ENCODE results near the gene PLEKHA1.

PLEKHA1 gene

DNA sequence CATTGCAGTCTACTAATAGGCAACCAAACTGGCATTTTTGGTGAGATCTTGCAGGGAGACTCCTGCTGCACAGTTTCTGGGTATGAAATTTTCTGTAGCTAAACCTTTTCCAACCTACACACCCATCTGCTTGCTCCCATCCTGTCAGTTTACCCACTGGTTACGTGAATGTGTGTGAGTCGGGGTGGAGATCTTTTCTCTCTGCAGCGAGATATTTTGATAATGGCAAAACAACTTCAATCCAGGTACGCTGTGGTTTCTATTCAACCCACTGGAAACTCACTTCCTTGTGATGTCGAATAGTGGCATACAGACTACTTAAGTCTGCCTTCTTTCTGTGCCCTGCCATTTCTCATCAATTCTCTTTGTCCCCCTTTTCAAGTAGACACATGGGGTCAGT, 4.5 kb downstream of the PLEKHA1 start:
- DNase-seq (ENCODE audit: low spot score), result no peak

DNA sequence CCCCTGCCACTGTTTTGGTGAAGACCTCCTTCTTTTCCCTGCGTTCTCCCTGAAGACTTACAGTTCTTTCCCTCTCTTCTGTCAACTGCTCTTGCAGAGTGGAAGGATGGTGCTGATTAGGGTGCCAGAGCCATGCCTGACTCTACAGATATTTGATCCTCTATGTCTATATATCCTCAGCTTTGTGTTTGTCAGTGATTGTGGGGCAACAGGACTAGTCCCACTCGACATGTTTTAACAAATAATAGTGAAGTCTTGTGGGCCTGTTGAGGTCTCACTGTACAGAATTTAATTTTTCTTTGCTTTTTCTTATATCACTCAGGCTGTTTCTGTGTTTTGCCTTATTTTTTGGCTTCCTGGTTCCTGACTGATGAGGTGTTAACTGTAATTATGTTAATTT, 5.0 kb downstream of the PLEKHA1 start:
- DNase-seq (ENCODE audit: low spot score), result no peak

- no peak for DNase-seq (ENCODE audit: low spot score)
These were observed 6.2 kb downstream of the PLEKHA1 start for GRCh38 chr10:122380703-122381102.

- no peak for DNase-seq (ENCODE audit: low spot score)
These were observed 7.2 kb downstream of the PLEKHA1 start for GRCh38 chr10:122381680-122382079.

GRCh38 chr10:122386514-122386913, 12.0 kb downstream of the PLEKHA1 start:
- no peak for DNase-seq (ENCODE audit: low spot score)

GRCh38 chr10:122387572-122387971, 13.1 kb downstream of the PLEKHA1 start:
- no peak for DNase-seq (ENCODE audit: low spot score)

- no peak for DNase-seq (ENCODE audit: low spot score)
These were observed 13.9 kb downstream of the PLEKHA1 start for GRCh38 chr10:122388287-122388997.

DNA sequence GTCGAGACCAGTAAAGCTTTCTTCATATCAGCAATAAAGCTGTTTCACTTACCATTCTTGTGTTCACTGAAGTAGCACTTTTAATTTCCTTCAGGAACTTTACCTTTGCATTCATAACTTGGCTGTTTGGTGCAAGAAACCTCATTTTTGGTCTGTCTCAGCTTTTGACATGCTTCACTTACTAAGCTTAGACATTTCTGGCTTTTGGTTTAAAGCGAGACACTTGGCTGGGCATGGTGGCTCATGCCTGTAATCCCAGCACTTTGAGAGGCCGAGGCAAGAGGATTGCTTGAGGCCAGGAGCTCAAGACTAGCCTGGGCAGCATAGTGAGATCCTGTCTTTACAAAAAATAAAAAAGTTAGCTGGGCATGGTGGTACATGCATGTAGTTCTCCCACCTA, 15.8 kb downstream of the PLEKHA1 start:
- DNase-seq (ENCODE audit: low spot score), result no peak

- no peak for DNase-seq (ENCODE audit: low spot score)
These were observed 16.2 kb downstream of the PLEKHA1 start for GRCh38 chr10:122390679-122391078.

DNA sequence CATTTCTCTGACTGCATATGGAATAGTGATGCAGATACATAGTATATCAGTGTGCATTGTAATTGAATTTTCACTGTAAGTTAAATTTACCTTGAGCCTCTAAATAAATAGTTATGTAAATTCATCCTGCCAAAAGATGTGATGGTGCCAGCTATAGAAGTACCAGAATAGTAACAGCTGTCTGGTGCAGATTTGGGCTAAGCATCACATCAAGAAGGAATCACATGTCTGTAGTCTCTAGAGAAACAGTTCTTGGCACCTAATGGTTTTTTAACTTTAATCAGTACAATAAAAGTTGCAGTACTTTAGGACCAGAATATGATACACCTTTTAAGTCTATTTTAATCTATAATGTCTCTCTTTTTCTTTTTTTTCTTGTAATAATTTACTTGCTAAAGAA, 17.4 kb downstream of the PLEKHA1 start:
- DNase-seq (ENCODE audit: low spot score), result no peak

GRCh38 chr10:122392835-122393234, 18.3 kb downstream of the PLEKHA1 start:
- DNase-seq (ENCODE audit: low spot score), result no peak

DNA sequence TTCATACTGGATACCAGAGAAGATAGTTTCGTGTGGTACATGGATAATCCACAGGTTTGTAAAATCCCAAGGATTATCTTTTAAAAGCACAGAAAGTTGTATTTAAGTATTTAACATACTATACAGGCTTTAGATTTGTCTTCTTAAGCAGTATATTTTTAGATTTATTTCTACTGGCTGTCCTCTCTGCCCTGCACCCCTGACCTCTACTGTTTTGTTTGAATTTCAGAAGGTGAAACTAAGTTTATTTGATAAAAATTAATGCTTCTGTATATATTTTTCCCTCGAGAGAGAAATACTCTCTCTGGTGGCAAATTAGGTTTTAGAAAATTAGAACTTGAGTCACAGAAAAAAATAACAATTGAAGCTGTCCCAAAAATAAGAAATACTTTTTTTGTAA, 18.8 kb downstream of the PLEKHA1 start:
- no peak for DNase-seq (ENCODE audit: low spot score)

GRCh38 chr10:122402548-122403131, 28.1 kb downstream of the PLEKHA1 start:
- no peak for DNase-seq (ENCODE audit: low spot score)

DNA sequence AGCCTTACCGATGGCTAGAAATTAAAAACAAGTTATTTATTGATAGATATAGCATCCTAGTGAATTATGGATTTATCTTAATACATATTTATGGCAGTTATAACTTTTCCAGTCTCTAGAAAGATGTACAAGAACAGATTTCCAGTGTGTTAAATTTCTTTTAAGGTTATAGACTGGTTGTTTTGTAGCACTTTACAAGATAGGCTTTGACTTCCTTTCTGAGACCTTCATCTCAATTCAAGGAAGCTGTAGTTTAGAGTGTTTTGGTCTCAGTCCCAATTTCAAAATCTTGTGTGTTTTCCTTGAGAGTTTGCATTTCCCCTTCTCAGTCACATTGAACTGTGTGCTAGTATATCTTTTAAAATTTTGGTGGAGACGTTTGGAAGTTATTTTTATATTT, 30.1 kb downstream of the PLEKHA1 start:
- DNase-seq (ENCODE audit: low spot score), result no peak

DNA sequence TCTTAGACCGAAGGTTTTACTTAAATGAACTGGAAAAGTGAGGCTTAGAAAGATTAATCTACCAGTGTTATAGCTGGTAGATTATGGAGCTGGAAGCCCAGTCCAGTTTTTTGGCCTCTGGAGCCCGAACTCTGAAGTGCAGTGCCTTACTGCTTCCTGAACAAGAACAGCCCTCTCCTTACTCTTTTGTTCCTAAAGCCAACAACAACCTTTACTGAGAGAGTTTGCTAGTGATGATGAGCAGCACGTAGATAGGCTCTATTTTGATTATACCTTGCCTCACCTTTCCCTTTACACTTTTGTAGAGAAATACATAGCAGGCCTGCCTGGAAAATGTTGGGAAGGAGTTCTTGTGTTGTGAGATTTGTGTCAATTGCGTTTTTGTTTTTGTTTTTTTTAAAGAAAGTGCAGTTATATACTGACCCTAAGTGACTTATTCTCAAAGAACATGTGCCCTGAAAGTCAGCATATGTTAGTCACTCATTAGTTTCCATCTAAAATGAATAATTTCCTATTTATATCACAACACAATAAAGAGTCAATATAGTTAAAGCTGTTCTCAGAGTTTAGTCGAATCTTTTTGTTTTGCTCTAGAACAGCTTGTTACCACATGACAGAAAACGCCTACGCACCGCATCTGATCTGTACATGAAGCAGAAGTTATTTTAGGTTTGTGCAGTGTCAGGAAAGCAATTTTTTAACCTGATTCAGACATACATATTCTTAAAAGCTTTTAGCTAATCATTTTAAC, 33.0 kb downstream of the PLEKHA1 start:
- no peak for DNase-seq (ENCODE audit: low spot score)

GRCh38 chr10:122413327-122413726, 38.8 kb downstream of the PLEKHA1 start:
- DNase-seq (ENCODE audit: low spot score), result no peak

GRCh38 chr10:122417667-122418066, 43.2 kb downstream of the PLEKHA1 start:
- DNase-seq (ENCODE audit: low spot score), result no peak

- no peak for DNase-seq (ENCODE audit: low spot score)
These were observed 44.5 kb downstream of the PLEKHA1 start for GRCh38 chr10:122419016-122419415.

GRCh38 chr10:122419876-122420623, 45.5 kb downstream of the PLEKHA1 start:
- no peak for DNase-seq (ENCODE audit: low spot score)

GRCh38 chr10:122420624-122421007, 46.1 kb downstream of the PLEKHA1 start:
- DNase-seq (ENCODE audit: low spot score), result no peak

GRCh38 chr10:122421054-122421625, 46.6 kb downstream of the PLEKHA1 start:
- DNase-seq (ENCODE audit: low spot score), result no peak

GRCh38 chr10:122421742-122422141, 47.2 kb downstream of the PLEKHA1 start:
- no peak for DNase-seq (ENCODE audit: low spot score)
